Fibroblast of pulmonary artery (primary cell): ENCODE results near the gene LDAF1.

ENCODE experiments used
- DNase-seq: peaks from one replicate; pipeline ENCODE4 v3.0.0-alpha.2; 2010; ENCODE audit warnings: low read depth
- H3K4me3 ChIP-seq: replicated peaks from 2 replicates; pipeline ENCODE4 v1.5.1; 2011; ENCODE audit warnings: low read depth, mild to moderate bottlenecking, control low read depth, low read length, moderate library complexity
- TF ChIP-seq, protein P1 (sequence below): IDR thresholded peaks from 2 replicates; pipeline ENCODE4 v1.5.1; 2011; ENCODE audit warnings: mild to moderate bottlenecking, control low read depth, low read length, inconsistent platforms; ENCODE audit errors: missing control alignments

The LDAF1 gene

DNA sequence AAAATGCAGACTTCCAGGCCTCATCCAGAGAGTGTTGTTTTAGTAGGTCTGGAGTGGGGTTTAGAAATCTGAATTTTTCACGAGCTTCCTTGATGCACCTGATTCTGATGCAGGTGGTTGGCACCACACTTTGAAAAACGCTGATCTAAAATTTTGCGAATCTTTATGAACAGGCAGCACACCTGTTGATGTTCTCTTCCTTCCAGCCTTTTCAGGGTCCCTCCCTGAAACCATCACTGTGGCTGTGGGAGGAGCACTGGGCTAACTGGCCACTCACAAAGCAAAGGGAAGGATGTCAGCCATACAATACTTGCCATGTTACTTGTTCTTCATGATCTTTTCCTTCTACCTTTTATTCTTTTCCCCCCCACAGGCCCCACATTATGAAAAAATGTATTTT, 14.2 kb downstream of the LDAF1 start:
- TF ChIP-seq, protein P1, sequence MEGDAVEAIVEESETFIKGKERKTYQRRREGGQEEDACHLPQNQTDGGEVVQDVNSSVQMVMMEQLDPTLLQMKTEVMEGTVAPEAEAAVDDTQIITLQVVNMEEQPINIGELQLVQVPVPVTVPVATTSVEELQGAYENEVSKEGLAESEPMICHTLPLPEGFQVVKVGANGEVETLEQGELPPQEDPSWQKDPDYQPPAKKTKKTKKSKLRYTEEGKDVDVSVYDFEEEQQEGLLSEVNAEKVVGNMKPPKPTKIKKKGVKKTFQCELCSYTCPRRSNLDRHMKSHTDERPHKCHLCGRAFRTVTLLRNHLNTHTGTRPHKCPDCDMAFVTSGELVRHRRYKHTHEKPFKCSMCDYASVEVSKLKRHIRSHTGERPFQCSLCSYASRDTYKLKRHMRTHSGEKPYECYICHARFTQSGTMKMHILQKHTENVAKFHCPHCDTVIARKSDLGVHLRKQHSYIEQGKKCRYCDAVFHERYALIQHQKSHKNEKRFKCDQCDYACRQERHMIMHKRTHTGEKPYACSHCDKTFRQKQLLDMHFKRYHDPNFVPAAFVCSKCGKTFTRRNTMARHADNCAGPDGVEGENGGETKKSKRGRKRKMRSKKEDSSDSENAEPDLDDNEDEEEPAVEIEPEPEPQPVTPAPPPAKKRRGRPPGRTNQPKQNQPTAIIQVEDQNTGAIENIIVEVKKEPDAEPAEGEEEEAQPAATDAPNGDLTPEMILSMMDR = no peak
- H3K4me3 ChIP-seq = no peak overlapping the region
- DNase-seq = no peak

DNA sequence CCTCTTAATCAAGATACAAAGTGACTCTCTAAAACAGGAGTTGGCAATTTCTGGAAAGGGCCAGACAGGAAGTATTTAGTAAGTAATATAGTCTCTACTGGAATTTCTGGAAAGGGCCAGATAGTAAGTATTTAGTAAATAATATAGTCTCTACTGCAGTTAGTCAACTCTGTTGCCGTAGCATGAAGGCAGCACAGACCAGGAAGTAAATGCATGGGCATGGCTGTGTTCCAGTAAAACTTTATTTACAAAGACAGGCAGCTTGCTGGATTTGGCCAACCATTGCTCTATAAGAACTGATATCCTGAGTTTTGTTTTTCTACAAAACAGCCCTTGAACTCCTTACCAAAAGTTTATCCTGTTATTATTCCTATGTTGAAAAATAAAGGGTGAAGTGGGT, 16.9 kb downstream of the LDAF1 start:
- H3K4me3 ChIP-seq = no peak overlapping the region
- DNase-seq = no peak
- TF ChIP-seq, protein P1 = no peak

DNA sequence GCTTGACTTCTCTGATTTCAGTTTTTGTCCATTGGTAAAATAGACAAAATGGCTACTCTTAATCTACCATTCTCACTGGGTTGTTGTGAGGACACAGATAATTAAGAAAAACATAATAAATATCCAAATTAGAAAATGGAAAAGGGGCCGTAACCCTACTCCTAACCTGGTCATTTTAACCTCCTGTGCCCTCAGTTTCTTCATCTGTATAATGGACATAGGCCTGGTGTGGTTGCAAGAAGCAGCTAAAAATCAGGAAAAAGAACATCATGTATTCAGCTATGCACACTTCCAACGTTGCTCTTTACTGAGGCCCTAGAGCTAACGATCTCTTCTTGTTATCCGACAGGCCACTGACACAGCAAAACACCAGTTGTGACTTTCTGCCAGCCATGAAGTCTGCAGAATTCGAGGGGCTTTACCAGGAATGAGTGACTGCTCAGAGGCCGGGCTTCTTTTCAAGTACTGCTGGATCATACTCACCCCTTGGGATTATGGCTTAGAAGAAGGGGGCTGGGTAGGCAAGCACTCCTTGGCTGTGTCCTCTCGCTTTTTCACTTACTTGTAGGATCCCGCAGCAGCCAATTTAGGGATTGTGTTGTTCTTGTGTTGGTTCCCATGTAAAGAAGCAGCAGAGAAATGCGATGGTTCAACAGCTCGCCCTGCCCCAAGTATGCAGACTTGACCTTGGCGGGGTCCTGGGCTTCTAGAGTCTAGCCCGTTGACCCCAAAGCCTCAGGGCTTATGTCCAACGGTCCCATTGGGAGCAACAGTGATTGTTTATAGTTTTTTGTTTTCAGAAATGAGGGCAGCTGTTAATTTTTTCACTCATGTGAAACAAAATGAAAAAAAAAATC, 20.9 kb downstream of the LDAF1 start:
- no peak for DNase-seq
- TF ChIP-seq, protein P1 = no peak
- no peak overlapping the region for H3K4me3 ChIP-seq

DNA sequence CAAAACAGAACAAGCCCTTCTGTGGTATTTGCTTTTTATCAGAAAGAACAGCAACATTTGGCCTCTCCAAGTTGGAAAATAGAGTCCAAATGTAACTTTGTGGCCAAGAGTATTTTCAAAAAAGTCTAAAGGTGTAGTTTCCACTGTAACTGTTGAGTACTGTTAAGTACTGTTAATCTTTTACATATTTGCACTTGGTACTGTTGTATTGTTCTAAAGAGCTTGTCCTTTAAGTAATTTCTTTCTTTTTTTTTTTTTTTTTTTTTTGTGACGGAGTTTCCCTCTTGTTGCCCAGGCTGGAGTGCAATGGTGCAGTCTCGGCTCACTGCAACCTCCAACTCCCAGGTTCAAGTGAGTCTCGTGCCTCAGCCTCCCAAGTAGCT, 21.5 kb downstream of the LDAF1 start:
- no peak overlapping the region for H3K4me3 ChIP-seq
- TF ChIP-seq, protein P1 = no peak
- DNase-seq = no peak

DNA sequence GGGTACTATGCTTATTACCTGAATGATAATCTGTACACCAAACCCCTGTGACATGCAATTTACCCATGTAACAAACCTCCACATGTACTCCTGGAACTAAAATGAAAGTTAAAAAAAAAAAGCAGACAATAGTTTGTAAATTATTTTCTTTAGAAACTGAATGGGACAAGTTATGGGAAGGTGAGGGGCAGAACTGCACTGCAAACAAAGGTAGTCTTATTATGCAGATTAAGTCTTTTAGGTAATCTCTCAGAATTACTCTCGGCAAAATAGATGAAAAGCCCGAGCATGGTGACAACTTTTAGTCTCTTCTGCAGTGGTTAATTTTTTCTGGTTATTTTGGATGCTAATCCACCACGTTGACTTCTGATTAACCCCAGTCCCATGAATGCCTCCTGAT, 25.5 kb downstream of the LDAF1 start:
- TF ChIP-seq, protein P1 = no peak
- no peak for DNase-seq
- H3K4me3 ChIP-seq = no peak overlapping the region

DNA sequence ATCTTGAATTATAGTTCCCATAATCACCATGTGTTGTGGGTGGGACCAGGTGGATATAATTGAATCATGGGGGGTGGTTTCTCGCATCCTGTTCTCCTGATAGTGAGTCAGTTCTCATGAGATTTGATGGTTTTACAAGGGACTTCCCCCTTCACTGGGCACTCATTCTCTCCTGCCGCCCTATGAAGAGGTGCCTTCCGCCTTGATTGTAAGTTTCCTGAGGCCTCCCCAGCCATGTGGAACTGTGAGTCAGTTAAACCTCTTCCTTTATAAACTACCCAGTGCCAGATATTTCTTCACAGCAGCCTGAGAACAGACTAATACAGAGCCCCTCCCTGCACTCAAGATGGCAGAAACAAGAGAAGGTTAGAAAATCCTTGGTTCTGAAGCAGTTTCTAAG, 26.4 kb downstream of the LDAF1 start:
- TF ChIP-seq, protein P1 = no peak
- no peak for DNase-seq
- no peak overlapping the region for H3K4me3 ChIP-seq
